Measurements from ENCODE around the gene PALB2. TPM values are rescaled to one million over a fixed set of nuclear protein-coding genes. Genes with fewer than 3 reads are reported as not detected.

PALB2 gene
- total and polyA plus RNA-seq, 2 of the 8 experiments (the other 6 are each of a cell fraction or from before 2014, with no cell fraction given) = 12.5 to 33.1 TPM

DNA sequence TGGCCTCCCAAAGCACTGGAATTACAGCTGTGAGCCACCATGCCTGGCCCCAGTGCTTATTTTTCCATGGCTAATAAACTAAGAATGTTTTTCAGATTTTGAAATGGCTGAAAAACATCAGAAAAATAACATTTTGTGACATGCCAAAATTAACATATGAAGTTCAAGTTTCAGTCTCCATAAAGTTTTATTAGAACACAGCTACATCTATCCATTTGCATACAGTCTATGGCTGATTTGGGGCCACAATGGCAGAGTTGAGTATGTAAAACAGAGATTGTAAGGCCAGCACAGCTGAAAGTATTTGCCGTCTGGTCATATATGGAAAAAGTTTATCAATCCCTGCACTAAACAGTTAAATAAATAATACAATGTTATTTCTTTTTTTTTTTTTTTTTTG lies 31.2 kb downstream of the PALB2 start:
- no peak overlapping the region for H3K4me2 ChIP-seq (ENCODE audit: insufficient read depth in 1 of 2, low read depth in 2 of 2, low read length in 2 of 2)
- peaks cover 0 to 2% of the 10 kb centered on the region in 2 experiments for H4K20me1 ChIP-seq (replicated peaks in 1 of 2; ENCODE audit: control insufficient read depth in 1 of 2, insufficient read depth in 2 of 2, low read length in 2 of 2)
- H3K18ac ChIP-seq (ENCODE audit: extremely low read depth, low read length) = no peak overlapping the region
- CTCF ChIA-PET (ENCODE audit: partially characterized antibody) = interaction anchor here (0.6 to 1.5 kb wide), 3 partner anchors 12 to 927 kb away, joined by 3 to 5 read pairs (median 4); partner anchors contain the start of gene NDUFAB1
- DNase-seq (ENCODE audit: low read depth in 1 of 2, low spot score in 2 of 2) (no peak), FAIRE-seq (no peak)
- H4K91ac ChIP-seq (replicated peaks; ENCODE audit: insufficient read length, low read length) = no peak overlapping the region
- H4K8ac ChIP-seq (ENCODE audit: extremely low read depth, insufficient read depth, low read length) = no peak overlapping the region
- no peaks in the 10 kb centered on the region for H3K79me1 ChIP-seq (ENCODE audit: low read depth, low read length)
- H2BK12ac ChIP-seq (ENCODE audit: low read depth, low read length) = no peak overlapping the region
- no peak overlapping the region for H2AFZ ChIP-seq (ENCODE audit: low read length)
- WGBS, 2 experiments (ENCODE audit: extremely low coverage in 1 of 2, insufficient coverage in 1 of 2, insufficient read length in 1 of 2, insufficient replicate concordance in 2 of 2, low coverage in 1 of 2, low lambda C conversion rate in 2 of 2, missing lambda C conversion rate in 1 of 2) = 100% methylated on average over 1 of the region's 1 CpG; no CpG with 5 or more reads in 1 of the 2 experiments
- H3K4ac ChIP-seq (replicated peaks; ENCODE audit: insufficient read length, low read depth, low read length) = no peak overlapping the region
- H3K27me3 ChIP-seq (replicated peaks in 1 of 4; ENCODE audit: control insufficient read depth in 3 of 4, extremely low read depth in 1 of 4, insufficient read depth in 3 of 4, low read length in 3 of 4) = no peaks in the 10 kb centered on the region
- no peak overlapping the region for H3K4me3 ChIP-seq (ENCODE audit: extremely low read depth in 1 of 4, insufficient read depth in 2 of 4, low read depth in 3 of 4, low read length in 4 of 4)
- no peak overlapping the region for H3K23ac ChIP-seq (ENCODE audit: insufficient read length)
- no peak overlapping the region for H3K14ac ChIP-seq (ENCODE audit: insufficient read length)
- no peak overlapping the region for H2BK5ac ChIP-seq (ENCODE audit: low read depth, low read length)
- no peaks in the 10 kb centered on the region for H3K23me2 ChIP-seq (ENCODE audit: low read depth, low read length)
- no peaks in the 10 kb centered on the region for H3K79me2 ChIP-seq (ENCODE audit: control insufficient read depth in 1 of 2, insufficient read depth in 2 of 2, low read length in 2 of 2)
- no peak for TF ChIP-seq SIX5 (IDR thresholded peaks at IDR 0.05; ENCODE audit: low read depth, low read length)
- TF ChIP-seq CBX8 (IDR thresholded peaks at IDR 0.05; ENCODE audit: borderline replicate concordance, low read depth, low read length) = no peak
- no peak for TF ChIP-seq SRF (IDR thresholded peaks at IDR 0.05; ENCODE audit: low read depth, low read length)
- TF ChIP-seq CHD2 (IDR thresholded peaks at IDR 0.05; ENCODE audit: low read length) = no peak
- TF ChIP-seq BRCA1 (IDR thresholded peaks at IDR 0.05; ENCODE audit: low read depth, low read length) = no peak
- TF ChIP-seq TCF12 (IDR thresholded peaks at IDR 0.05; ENCODE audit: low read depth, low read length) = no peak
- no peak for TF ChIP-seq TBP (IDR thresholded peaks at IDR 0.05; ENCODE audit: low read depth, low read length)
- no peak for TF ChIP-seq POLR2AphosphoS5 (IDR thresholded peaks at IDR 0.05; ENCODE audit: low read depth, low read length)
- TF ChIP-seq RFX5 (IDR thresholded peaks at IDR 0.05; ENCODE audit: borderline replicate concordance, low read depth, low read length) = no peak
- TF ChIP-seq CTBP2 (IDR thresholded peaks at IDR 0.05; ENCODE audit: borderline replicate concordance, insufficient read depth, insufficient read length, low read length) = no peak
- TF ChIP-seq PHF8 (conservative IDR thresholded peaks at IDR 0.05; ENCODE audit: low read depth, low read length) = no peak
- no peak for TF ChIP-seq KDM5A (IDR thresholded peaks at IDR 0.05; ENCODE audit: low read length)
- no peaks in the 10 kb centered on the region for H3K4me1 ChIP-seq (replicated peaks in 1 of 4; ENCODE audit: control insufficient read depth in 3 of 4, insufficient read depth in 4 of 4, low read length in 3 of 4)
- H2BK120ac ChIP-seq (replicated peaks; ENCODE audit: low read depth, low read length) = no peak overlapping the region
- no peak overlapping the region for H4K5ac ChIP-seq (ENCODE audit: insufficient read length, low read depth, low read length)
- POLR2A ChIA-PET (ENCODE audit: partially characterized antibody) = interaction anchor here (0.6 to 1.7 kb wide), 3 partner anchors 11 to 359 kb away, joined by 4 to 5 read pairs (median 4); partner anchors contain the start of gene NDUFAB1
- peaks cover 8 to 53% (median 14%) of the 10 kb centered on the region in 4 experiments for H3K36me3 ChIP-seq (ENCODE audit: control insufficient read depth in 2 of 4, insufficient read depth in 4 of 4, low read length in 3 of 4)
- H3K9me3 ChIP-seq (ENCODE audit: insufficient read depth in 2 of 2, low read depth in 1 of 2, low read length in 1 of 2) = no peaks in the 10 kb centered on the region
- H2BK15ac ChIP-seq (ENCODE audit: low read length) = no peak overlapping the region
- H3K27ac ChIP-seq (ENCODE audit: low read depth, low read length) = no peak overlapping the region
- no peak overlapping the region for H2AK5ac ChIP-seq (ENCODE audit: low read depth, low read length)
- H2BK20ac ChIP-seq (ENCODE audit: low read length) = no peak overlapping the region
- no peak overlapping the region for H3K56ac ChIP-seq (replicated peaks; ENCODE audit: insufficient read length, low read depth, low read length)
- H3K9ac ChIP-seq (replicated peaks in 1 of 4; ENCODE audit: extremely low read depth in 1 of 4, low read depth in 3 of 4, low read length in 3 of 4) = no peak overlapping the region

All from H1 (cell line).